HG03520 (cell line): ENCODE results near the gene LINGO4.
"Not testable (repeated sequence)": the region's sequence is repeated elsewhere in the genome, so short reads cannot be mapped to it uniquely, and the experiment has no call there.

Source experiments
- ATAC-seq: cut with Tn5 transposase; IDR thresholded peaks from one replicate; pipeline ENCODE4 v1.9.1; 2021; ENCODE audit warnings: mild to moderate bottlenecking, moderate library complexity; ENCODE audit not compliant: unreplicated experiment

The LINGO4 gene

DNA sequence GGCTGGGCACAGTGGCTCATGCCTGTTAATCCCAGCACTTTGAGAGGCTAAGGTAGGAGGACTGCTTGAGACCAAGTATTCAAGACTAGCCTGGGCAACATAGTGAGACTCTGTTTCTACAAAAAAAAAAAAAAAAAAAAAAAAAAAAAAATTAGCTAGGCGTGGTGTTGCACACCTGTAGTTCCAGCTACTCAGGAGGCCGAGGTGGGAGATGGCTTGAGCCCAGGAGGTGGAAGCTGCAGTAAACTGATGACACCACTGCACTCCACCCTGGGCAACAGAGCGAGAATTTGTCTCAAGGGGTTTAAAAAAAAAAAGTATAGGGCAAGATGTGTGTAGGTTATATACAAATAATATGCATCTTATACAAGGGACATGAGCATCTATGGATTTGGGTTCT is 17.5 kb downstream of the LINGO4 start:
- no peak for ATAC-seq

DNA sequence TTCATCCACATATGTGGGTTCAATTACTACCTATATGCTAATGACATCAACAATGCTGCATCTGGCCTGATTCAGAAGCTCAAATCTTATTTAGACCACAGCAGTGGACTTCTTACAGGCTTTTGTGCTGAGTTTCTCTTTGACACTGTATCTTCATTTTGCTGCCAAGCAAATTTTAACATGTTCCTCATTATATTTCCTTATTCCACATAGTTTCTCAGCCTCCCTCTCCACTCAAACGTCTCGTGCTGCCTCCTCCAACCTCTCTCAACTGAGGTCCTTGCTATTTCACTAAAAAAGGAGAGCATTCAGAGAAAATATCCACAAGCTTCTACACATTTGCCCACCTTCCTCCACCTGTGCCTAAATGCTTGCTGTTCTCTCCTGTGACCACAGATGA is 21.4 kb downstream of the LINGO4 start:
- no peak for ATAC-seq

- ATAC-seq, result no peak
Measured at GRCh38 chr1:151782741-151783140, 22.5 kb downstream of the LINGO4 start.

DNA sequence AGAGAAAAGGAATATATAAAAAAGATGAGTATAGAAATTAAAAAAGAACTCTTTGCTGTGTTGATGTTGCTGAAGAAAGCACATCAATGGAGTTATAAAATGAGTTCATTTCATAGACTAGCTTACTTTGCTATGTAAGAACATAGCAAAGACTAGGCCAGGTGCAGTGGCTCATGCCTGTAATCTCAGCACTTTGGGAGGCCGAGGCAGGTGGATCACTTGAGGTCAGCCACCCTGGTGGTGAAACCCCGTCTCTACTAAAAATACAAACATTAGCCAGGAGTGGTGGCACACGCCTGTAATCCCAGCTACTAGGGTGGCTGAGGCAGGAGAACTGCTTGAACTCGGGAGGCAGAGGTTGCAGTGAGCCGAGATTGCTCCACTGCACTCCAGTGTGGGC is 23.2 kb downstream of the LINGO4 start:
- ATAC-seq, result not testable (repeated sequence)

GRCh38 chr1:151780736-151781135 is 24.5 kb downstream of the LINGO4 start:
- ATAC-seq, result not testable (repeated sequence)

- no peak for ATAC-seq
Measured at GRCh38 chr1:151779852-151780251, 25.4 kb downstream of the LINGO4 start.

- no peak for ATAC-seq
Measured at GRCh38 chr1:151777317-151777716, 27.9 kb downstream of the LINGO4 start.

DNA sequence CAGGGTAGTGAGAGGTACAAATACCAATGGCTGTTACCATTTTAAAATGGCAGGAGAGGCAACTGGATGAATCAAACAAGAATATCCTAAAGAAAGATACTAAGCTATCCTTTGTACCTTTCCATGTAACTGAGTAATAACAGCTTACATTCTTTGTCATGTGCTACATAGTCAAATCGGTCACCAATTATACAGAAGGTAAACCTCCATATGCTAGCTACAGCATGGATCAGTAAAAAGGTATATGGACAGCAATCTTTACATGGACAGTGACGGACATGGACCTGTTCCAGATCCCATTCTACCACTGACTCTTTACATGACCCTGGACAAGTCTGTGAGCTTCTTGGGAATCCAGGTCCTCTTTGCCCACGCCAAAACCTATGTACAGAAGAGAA is 28.6 kb downstream of the LINGO4 start:
- ATAC-seq, result no peak

DNA sequence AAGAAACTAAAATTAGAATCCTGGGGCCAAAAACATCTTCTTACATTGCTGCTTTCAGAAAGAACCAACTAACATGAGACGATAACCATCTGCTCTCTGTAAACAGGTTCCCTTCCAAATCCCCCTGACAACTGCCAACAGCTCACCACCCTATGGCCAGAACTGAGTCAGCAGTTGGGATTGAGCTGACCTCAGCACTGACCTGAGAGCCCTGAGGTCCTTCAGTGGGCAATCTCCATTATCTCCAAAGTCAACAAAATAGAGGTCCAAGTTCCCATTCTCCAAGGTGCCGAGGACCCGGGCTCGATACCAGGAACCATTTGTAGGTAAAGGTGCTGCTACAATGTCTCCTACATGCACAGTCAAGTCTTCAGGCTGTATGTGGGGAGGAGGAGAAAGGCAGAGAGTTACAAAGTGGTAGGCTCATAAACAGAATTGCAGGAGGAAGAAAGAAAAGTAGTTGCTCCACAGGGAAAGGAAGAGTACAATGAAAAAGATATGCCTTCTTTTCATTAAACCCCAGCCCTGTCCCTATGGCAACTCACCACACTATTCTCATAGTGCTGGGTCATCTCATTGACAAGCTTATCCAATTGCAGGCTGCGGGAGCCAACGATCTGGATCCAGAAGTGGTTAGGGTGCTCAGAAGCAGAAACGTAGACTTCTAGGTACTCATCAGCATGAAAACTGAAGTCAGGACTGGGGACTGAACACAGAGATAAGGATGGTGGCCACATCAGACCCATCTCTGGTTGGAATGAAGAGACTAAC is 29.1 kb downstream of the LINGO4 start:
- no peak for ATAC-seq

GRCh38 chr1:151774256-151774922 is 30.8 kb downstream of the LINGO4 start:
- no peak for ATAC-seq

DNA sequence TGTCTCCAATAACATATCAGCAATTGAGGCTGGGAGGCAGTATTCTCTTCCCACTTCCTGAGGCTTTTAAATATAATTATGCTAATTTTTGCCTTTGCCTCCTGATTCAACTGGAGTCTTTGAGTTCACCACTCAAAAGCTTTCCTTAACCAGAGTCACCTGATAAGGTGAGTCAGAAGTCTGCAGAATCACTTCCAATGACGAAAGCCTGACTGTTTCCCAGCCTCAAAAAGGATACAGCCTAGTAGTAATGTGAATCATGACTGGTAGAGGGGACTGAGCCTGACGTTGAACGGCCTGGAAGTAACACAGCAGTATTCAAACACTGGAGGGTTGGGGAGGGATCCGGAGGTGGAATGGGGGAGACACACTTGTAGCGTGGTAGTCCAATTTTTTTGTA is 31.5 kb downstream of the LINGO4 start:
- ATAC-seq, result no peak

DNA sequence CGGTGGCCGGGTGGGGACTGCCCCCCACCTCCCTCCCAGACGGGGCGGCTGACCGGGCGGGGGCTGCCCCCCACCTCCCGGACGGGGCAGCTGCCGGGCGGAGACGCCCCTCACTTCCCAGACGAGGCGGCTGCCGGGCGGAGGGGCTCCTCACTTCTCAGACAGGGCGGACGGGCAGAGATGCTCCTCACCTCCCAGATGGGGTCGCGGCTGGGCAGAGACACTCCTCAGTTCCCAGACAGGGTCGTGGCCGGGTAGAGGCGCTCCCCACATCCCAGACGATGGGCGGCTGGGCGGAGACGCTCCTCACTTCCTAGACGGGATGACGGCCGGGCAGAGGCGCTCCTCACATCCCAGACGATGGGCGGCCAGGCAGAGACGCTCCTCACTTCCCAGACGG is 35.9 kb downstream of the LINGO4 start:
- ATAC-seq, result not testable (repeated sequence)

GRCh38 chr1:151768351-151769066 is 36.7 kb downstream of the LINGO4 start:
- not testable (repeated sequence) for ATAC-seq

- ATAC-seq, result no peak
Measured at GRCh38 chr1:151763990-151764389, 41.2 kb downstream of the LINGO4 start.

DNA sequence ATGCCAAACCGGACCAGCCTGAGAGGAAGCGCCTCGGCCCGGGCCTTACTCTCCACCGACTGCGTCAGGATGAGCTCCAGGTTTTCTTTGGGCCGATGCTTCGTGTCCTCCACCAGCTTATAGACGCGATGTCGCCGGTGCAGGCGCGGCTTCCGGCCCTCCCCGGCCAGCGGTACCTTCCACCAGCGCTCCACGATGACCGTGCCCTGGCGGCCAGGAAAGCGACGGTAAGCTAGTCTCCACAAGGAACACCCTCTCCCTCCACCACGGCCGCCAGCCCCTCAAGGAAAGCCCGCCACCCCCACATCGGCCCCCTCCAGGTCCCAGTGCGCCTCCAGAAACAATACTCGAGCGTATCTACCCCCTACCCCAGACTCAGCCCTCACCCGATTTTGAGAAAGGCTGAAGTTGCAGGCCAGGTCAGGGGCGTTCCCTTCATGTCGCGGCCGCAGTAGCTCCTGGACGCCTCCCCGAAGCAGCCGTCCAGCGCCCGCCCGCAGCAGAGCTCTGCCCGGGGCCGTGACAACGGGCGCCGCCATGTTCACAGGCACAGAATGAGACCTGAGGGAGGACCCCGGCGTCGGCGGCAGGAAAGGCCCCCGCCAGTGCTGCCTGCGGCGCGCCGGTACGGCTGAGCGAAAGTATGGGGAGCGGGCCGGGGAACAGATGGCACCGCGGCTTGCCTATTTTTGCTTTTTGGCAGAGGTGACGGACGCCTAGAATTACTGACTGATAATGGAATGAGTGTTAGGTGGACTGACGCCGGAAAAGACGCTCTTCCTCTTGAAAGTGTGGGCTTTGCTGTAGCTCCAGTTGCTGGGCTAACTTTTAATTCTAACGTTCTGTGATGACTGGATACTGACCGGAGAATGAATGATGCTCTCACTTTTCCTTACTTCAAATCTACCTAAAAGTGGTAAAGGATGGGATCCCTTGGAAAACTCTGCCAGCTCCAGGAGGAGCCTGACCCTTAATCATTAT is 42.0 kb downstream of the LINGO4 start, which contains the start of gene MRPL9:
Gene MRPL9 (minus strand): TSS at position 556 of the 981 bp plus-strand sequence. CDS start 17 bp downstream, at position 539.
- peak; percentile 88 for ATAC-seq

DNA sequence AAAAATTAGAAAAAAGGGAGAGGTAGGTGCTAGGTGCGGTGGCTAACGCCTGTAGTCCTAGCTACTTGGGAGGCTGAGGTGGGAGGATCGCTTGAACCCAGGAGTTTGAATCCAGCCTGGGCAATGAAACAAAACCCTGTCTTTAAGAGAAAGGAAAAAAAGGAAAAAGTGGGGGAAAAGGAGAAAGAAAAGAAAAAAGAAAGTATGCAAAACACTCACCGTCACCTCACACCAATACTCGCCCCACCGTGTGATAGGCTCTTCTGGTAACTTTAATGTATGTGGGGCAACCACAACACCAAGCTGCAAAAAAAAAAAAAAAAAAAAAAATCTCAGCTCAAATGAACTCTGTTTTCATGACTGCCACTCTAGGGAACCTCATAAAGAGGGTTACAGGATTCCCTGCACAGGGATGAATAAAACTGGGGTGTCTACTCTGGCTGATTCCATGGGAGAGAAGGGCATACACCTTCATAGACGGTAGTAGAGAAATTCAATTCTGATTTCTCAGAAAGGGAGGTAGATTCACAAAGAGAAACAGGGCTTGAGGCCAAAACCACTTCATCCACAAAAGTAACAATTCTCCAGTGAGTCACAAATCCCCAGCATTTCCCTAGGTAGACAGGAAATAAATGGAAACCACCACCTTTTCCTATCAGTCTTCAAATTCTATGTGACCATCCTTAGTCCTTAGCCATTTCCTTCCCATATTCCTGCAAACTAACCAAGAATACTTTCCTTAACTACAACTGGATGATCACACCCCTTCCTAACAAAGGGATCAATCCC is 44.4 kb downstream of the LINGO4 start:
- no peak for ATAC-seq

DNA sequence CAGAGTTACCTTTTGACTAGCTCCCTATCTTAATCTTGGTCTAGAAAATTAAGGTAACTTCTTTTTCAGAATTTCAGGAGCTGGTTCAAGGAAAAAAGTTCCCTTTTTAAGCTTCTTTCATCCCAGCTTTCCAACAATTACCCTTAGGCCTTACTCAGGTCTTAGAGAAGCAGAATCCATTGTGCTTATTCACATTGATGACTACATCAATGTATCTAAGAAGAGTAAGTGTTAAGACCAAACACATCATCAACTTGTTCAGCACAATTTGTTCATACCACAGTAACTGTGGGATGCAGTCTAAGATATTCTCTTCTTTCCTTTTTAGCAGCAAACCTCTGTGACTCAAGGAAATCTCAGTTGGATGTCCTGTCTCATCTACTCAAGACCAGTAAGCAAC is 46.0 kb downstream of the LINGO4 start:
- no peak for ATAC-seq

DNA sequence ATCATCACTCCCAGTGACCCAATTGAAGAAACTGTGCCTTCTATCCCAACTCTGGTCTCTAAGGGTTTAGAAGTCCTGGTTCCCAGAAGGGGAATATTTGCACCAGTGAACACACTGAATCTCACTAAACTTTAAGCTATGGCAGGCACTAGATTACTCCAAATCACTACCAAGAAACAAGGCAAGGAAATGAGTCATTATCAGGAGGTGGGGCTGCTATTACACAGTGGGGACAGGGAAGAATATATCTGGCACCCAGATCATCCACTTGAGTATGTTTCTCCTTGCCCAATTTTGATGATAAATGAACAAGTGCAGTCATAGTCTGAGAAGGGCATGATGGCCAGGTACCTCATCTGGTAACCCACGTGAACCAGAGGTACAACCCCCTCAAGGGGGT is 48.9 kb downstream of the LINGO4 start:
- ATAC-seq, result no peak
